ENCODE measurements around the gene MAEA. TPM values are rescaled to one million over a fixed set of nuclear protein-coding genes. Genes with fewer than 3 reads are reported as not detected.

The MAEA gene
- total RNA-seq (100 to 1,000 TPM; 101 to 106 TPM), polyA plus RNA-seq (10 to 100 TPM; 54.1 to 70.9 TPM)

GRCh38 chr4:1289207-1290164 lies at the start of gene MAEA:
Gene MAEA, plus strand, starts transcription at chr4:1289891. Its CDS starts 23 bp downstream, at chr4:1289914.
- Histone ChIP-seq H3K4me1 (ENCODE audit: insufficient read depth, low read length) (peaks cover 49% of the 10 kb centered on the region), H3K36me3 (ENCODE audit: insufficient read depth, low read length) (no peaks in the 10 kb centered on the region), H3K27me3 (ENCODE audit: insufficient read depth, low read length) (no peaks in the 10 kb centered on the region), H3K4me3 (ENCODE audit: low read length in 2 of 2) (peak within 1 kb of the TSS; percentile 78 to 86), H3K27ac (ENCODE audit: low read depth, low read length) (peak within 1 kb of the TSS; percentile 76), H3K9me3 (ENCODE audit: control insufficient read depth in 1 of 2, low read length in 2 of 2) (no peaks in the 10 kb centered on the region)
- peak; percentile 97 for DNase-seq
- peaks cover 25 to 48% (median 39%) of the 10 kb centered on the region in 4 donors for H3K4me1 Mint-ChIP-seq
- CTCF ChIA-PET (ENCODE audit: partially characterized antibody) = interaction anchor here (0.6 to 3.3 kb wide), 10 partner anchors 10 to 171 kb away, joined by 3 to 12 read pairs (median 4); partner anchors contain the start of gene UVSSA
- no peaks in the 10 kb centered on the region for H3K27me3 Mint-ChIP-seq
- H3K9me3 Mint-ChIP-seq = peaks cover 0 to 2% (median 0%) of the 10 kb centered on the region in 8 donors
- intact Hi-C loops (cut with micrococcal nuclease) = loop anchor here (1.0 to 2.0 kb wide), 4 partner anchors 21 to 58 kb away; partner anchors contain the start of gene UVSSA
- peak within 1 kb of the TSS; percentile 90 to 94 (median 92) for H3K4me3 Mint-ChIP-seq
- peak within 1 kb of the TSS; percentile 82 to 97 (median 95) for H3K27ac Mint-ChIP-seq
- POLR2A ChIA-PET (ENCODE audit: partially characterized antibody) = interaction anchor here (0.8 to 3.8 kb wide), 21 partner anchors 10 to 581 kb away, joined by 3 to 43 read pairs (median 4); partner anchors contain the start of genes CTBP1, NSD2 and UVSSA
- H3K36me3 Mint-ChIP-seq = peaks cover 0 to 11% of the 10 kb centered on the region in 2 donors

- no peak overlapping the region for H3K4me3 ChIP-seq (ENCODE audit: low read length in 2 of 2)
Observed at GRCh38 chr4:1239950-1240307, 49.8 kb upstream of the MAEA start.

GRCh38 chr4:1240721-1241465 lies 48.8 kb upstream of the MAEA start:
- no peak overlapping the region for H3K27ac ChIP-seq (ENCODE audit: low read depth, low read length)
- H3K4me3 ChIP-seq (ENCODE audit: low read length in 2 of 2) = no peak overlapping the region
- H3K4me1 Mint-ChIP-seq = peaks cover 21 to 56% (median 31%) of the 10 kb centered on the region in 4 donors
- peaks cover 26% of the 10 kb centered on the region for H3K36me3 ChIP-seq (ENCODE audit: insufficient read depth, low read length)
- DNase-seq = no peak
- H3K9me3 ChIP-seq (ENCODE audit: control insufficient read depth in 1 of 2, low read length in 2 of 2) = no peaks in the 10 kb centered on the region
- ChIA-PET POLR2A (ENCODE audit: partially characterized antibody) (no interaction called here), CTCF (ENCODE audit: partially characterized antibody) (interaction anchor here (1.4 kb wide), 1 partner anchor 73 kb away, joined by 3 read pairs; no protein-coding TSS in a partner anchor)
- no peaks in the 10 kb centered on the region for H3K27me3 ChIP-seq (ENCODE audit: insufficient read depth, low read length)
- H3K4me1 ChIP-seq (ENCODE audit: insufficient read depth, low read length) = peaks cover 39% of the 10 kb centered on the region
- H3K9me3 Mint-ChIP-seq = no peaks in the 10 kb centered on the region
- H3K4me3 Mint-ChIP-seq = no peak overlapping the region
- intact Hi-C loops (cut with micrococcal nuclease) = no loop called here
- no peaks in the 10 kb centered on the region for H3K27me3 Mint-ChIP-seq
- H3K36me3 Mint-ChIP-seq = peaks cover 5 to 28% of the 10 kb centered on the region in 2 donors
- peak overlapping the region in 1 of 7 donors; percentile 38 for H3K27ac Mint-ChIP-seq

More at GRCh38 chr4:1239950-1240307, 49.8 kb upstream of the MAEA start:
- peaks cover 36% of the 10 kb centered on the region for H3K36me3 ChIP-seq (ENCODE audit: insufficient read depth, low read length)
- DNase-seq = no peak
- peaks cover 0 to 2% (median 0%) of the 10 kb centered on the region in 8 donors for H3K9me3 Mint-ChIP-seq
- no peak overlapping the region for H3K4me3 Mint-ChIP-seq
- ChIA-PET CTCF (ENCODE audit: partially characterized antibody) (no interaction called here), POLR2A (ENCODE audit: partially characterized antibody) (no interaction called here)
- H3K4me1 Mint-ChIP-seq = peaks cover 17 to 46% (median 23%) of the 10 kb centered on the region in 4 donors
- no peaks in the 10 kb centered on the region for H3K9me3 ChIP-seq (ENCODE audit: control insufficient read depth in 1 of 2, low read length in 2 of 2)
- peaks cover 29% of the 10 kb centered on the region for H3K4me1 ChIP-seq (ENCODE audit: insufficient read depth, low read length)
- H3K27ac ChIP-seq (ENCODE audit: low read depth, low read length) = no peak overlapping the region
- H3K27me3 ChIP-seq (ENCODE audit: insufficient read depth, low read length) = no peaks in the 10 kb centered on the region
- intact Hi-C loops (cut with micrococcal nuclease) = no loop called here
- H3K27ac Mint-ChIP-seq = peak overlapping the region in 1 of 7 donors; percentile 57
- H3K36me3 Mint-ChIP-seq = peaks cover 12 to 34% of the 10 kb centered on the region in 2 donors
- H3K27me3 Mint-ChIP-seq = no peaks in the 10 kb centered on the region

- H3K4me1 ChIP-seq (ENCODE audit: insufficient read depth, low read length) = peaks cover 45% of the 10 kb centered on the region
- no peaks in the 10 kb centered on the region for H3K9me3 ChIP-seq (ENCODE audit: control insufficient read depth in 1 of 2, low read length in 2 of 2)
- no peak overlapping the region for H3K27ac ChIP-seq (ENCODE audit: low read depth, low read length)
- no peaks in the 10 kb centered on the region for H3K27me3 ChIP-seq (ENCODE audit: insufficient read depth, low read length)
- peaks cover 25 to 62% (median 36%) of the 10 kb centered on the region in 4 donors for H3K4me1 Mint-ChIP-seq
- H3K36me3 ChIP-seq (ENCODE audit: insufficient read depth, low read length) = peaks cover 22% of the 10 kb centered on the region
- H3K4me3 ChIP-seq (ENCODE audit: low read length in 2 of 2) = no peak overlapping the region
- intact Hi-C loops (cut with micrococcal nuclease) = no loop called here
- no peaks in the 10 kb centered on the region for H3K27me3 Mint-ChIP-seq
- H3K36me3 Mint-ChIP-seq = peaks cover 5 to 28% of the 10 kb centered on the region in 2 donors
- no peak overlapping the region for H3K4me3 Mint-ChIP-seq
- ChIA-PET CTCF (ENCODE audit: partially characterized antibody) (interaction anchor here (1.4 kb wide), 1 partner anchor 74 kb away, joined by 3 read pairs; no protein-coding TSS in a partner anchor), POLR2A (ENCODE audit: partially characterized antibody) (no interaction called here)
- peak overlapping the region in 1 of 7 donors; percentile 38 for H3K27ac Mint-ChIP-seq
- DNase-seq = no peak
- H3K9me3 Mint-ChIP-seq = no peaks in the 10 kb centered on the region
Observed at GRCh38 chr4:1241466-1241935, 48.2 kb upstream of the MAEA start.

GRCh38 chr4:1241936-1242505 lies 47.7 kb upstream of the MAEA start:
- Histone ChIP-seq H3K36me3 (ENCODE audit: insufficient read depth, low read length) (peaks cover 22% of the 10 kb centered on the region), H3K9me3 (ENCODE audit: control insufficient read depth in 1 of 2, low read length in 2 of 2) (no peaks in the 10 kb centered on the region), H3K4me3 (ENCODE audit: low read length in 2 of 2) (no peak overlapping the region), H3K27ac (ENCODE audit: low read depth, low read length) (no peak overlapping the region), H3K4me1 (ENCODE audit: insufficient read depth, low read length) (peaks cover 50% of the 10 kb centered on the region), H3K27me3 (ENCODE audit: insufficient read depth, low read length) (no peaks in the 10 kb centered on the region)
- H3K27me3 Mint-ChIP-seq = no peaks in the 10 kb centered on the region
- no peak for DNase-seq
- intact Hi-C loops (cut with micrococcal nuclease) = no loop called here
- H3K4me3 Mint-ChIP-seq = no peak overlapping the region
- H3K9me3 Mint-ChIP-seq = no peaks in the 10 kb centered on the region
- POLR2A ChIA-PET (ENCODE audit: partially characterized antibody) = no interaction called here
- CTCF ChIA-PET (ENCODE audit: partially characterized antibody) = interaction anchor here (1.4 kb wide), 1 partner anchor 74 kb away, joined by 3 read pairs; no protein-coding TSS in a partner anchor
- H3K27ac Mint-ChIP-seq = peak overlapping the region in 2 of 7 donors; percentile 24 to 66
- peaks cover 5 to 29% of the 10 kb centered on the region in 2 donors for H3K36me3 Mint-ChIP-seq
- H3K4me1 Mint-ChIP-seq = peaks cover 27 to 67% (median 41%) of the 10 kb centered on the region in 4 donors

- Mint-ChIP-seq H3K4me1 (peaks cover 29 to 69% (median 43%) of the 10 kb centered on the region in 4 donors), H3K27me3 (no peaks in the 10 kb centered on the region), H3K36me3 (peaks cover 5 to 32% of the 10 kb centered on the region in 2 donors), H3K4me3 (peak overlapping the region in 4 of 8 donors; percentile 6 to 55 (median 39)), H3K27ac (peak overlapping the region; percentile 24 to 80 (median 66)), H3K9me3 (no peaks in the 10 kb centered on the region)
- CTCF ChIA-PET (ENCODE audit: partially characterized antibody) = interaction anchor here (1.4 kb wide), 1 partner anchor 75 kb away, joined by 3 read pairs; no protein-coding TSS in a partner anchor
- POLR2A ChIA-PET (ENCODE audit: partially characterized antibody) = interaction anchor here (2.0 kb wide), 1 partner anchor 41 kb away, joined by 5 read pairs; no protein-coding TSS in a partner anchor
- DNase-seq = no peak
- Histone ChIP-seq H3K4me3 (ENCODE audit: low read length in 2 of 2) (no peak overlapping the region), H3K4me1 (ENCODE audit: insufficient read depth, low read length) (peaks cover 55% of the 10 kb centered on the region), H3K27ac (ENCODE audit: low read depth, low read length) (no peak overlapping the region), H3K36me3 (ENCODE audit: insufficient read depth, low read length) (peaks cover 21% of the 10 kb centered on the region), H3K9me3 (ENCODE audit: control insufficient read depth in 1 of 2, low read length in 2 of 2) (no peaks in the 10 kb centered on the region), H3K27me3 (ENCODE audit: insufficient read depth, low read length) (no peaks in the 10 kb centered on the region)
- intact Hi-C loops (cut with micrococcal nuclease) = no loop called here
Observed at GRCh38 chr4:1242506-1243450, 46.9 kb upstream of the MAEA start.
